ENCODE measurements around the gene CLDN5.

GRCh38 chr22:19525116-19525660 lies 978 bp upstream of the CLDN5 start:
- no peak for TF ChIP-seq SMC3 (IDR thresholded peaks at IDR 0.05; ENCODE audit: low read depth, low read length)
- TF ChIP-seq, protein P1, sequence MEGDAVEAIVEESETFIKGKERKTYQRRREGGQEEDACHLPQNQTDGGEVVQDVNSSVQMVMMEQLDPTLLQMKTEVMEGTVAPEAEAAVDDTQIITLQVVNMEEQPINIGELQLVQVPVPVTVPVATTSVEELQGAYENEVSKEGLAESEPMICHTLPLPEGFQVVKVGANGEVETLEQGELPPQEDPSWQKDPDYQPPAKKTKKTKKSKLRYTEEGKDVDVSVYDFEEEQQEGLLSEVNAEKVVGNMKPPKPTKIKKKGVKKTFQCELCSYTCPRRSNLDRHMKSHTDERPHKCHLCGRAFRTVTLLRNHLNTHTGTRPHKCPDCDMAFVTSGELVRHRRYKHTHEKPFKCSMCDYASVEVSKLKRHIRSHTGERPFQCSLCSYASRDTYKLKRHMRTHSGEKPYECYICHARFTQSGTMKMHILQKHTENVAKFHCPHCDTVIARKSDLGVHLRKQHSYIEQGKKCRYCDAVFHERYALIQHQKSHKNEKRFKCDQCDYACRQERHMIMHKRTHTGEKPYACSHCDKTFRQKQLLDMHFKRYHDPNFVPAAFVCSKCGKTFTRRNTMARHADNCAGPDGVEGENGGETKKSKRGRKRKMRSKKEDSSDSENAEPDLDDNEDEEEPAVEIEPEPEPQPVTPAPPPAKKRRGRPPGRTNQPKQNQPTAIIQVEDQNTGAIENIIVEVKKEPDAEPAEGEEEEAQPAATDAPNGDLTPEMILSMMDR (conservative IDR thresholded peaks at IDR 0.05; ENCODE audit: low read depth, low read length), result no peak
